ENCODE measurements around the gene AUTS2.

The AUTS2 gene

DNA sequence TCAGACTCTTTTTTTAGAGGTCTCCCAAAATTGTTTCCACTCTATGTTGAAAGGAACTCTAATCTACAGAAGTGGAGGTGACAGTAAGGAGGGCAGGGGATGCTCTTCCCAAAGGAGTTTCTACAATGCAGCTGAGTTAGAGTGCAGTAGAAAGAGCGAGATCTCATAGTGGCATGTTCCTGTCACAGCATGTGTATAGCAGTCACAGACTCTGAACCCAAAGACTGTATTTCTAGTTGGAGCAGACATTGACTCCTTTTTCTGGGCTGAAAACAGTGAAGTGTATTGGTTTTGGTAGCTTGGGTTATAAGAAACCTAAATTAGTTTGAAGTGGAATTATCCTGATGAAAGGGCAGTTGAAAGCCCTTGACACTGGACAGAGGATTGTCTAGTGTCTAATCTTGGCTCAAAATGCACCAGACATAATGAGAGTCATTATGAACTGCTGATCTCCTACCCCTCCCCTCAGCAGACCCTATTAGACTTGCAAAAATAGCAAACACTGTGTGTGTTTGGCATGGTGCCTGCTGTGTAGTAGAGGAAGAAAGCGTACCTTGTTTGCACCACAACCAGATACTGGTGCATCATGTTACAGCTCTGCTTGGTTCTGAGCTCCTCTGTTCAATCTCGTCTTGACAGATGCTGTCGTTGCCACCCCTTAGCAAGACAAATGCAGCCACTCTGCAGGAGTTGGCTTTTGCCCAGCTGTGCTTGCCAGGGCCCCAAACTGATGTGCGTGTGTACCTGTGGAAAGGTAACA, 336.0 kb downstream of the AUTS2 start:
- no peak for DNase-seq (ENCODE audit: low read depth in 2 of 2)

DNA sequence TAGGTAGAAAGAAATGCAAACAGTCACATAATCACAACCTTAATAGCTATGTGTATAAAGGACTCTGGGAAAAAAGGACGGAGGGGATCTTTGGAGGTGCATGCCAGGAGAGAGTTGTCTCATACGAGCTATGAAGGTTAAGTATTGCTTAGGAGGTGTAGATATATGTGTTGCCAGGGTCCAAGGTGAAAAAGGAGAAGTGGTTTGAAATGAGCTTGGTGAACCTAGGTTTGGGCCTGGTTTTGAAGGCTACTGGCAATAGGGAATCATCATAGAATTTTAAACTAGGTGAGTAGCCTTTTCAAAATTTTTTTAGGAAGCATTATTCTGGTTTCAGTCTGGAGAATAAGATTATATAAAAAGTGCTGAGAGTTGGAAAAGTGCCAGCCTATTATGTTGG, 336.8 kb downstream of the AUTS2 start:
- no peak for DNase-seq (ENCODE audit: low read depth in 2 of 2)

DNA sequence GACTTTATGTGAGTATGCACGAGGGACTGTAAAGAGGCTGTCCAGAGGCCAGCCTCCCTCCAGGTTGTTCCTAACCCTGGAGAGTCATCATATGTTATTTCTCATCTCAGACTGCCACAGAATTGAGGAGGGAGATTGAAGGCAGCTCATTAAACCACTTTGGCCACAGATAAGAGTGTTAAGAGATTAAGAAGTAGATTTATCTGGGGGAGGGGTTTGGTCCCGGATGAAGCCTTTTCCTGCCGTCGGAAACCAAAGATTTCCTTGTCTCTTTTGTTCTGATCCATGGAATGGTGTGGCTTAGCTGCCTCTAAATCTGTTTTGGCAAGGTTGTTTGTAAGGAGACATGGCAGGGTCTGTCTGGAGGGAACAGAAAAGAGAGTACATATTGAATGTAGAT, 338.8 kb downstream of the AUTS2 start:
- DNase-seq (ENCODE audit: low read depth in 2 of 2) = no peak

DNA sequence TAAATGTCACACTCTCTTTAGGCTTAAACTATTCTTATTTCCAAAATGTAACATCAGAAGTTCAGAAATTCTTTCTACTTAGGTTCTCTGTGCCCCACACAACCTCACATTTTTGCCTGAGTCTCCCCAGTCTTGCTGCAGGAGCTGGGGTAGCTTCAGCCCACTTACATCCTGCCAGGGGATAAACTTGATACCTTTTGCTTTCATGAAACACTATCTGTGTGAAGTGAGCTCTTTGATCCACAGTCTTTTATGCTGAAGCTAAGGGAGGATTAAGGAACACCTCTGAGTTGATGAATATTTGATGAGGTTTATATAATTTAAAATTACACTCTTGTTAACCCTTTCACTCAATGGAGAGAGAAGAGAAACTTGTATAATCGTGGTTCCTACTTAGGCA, 341.0 kb downstream of the AUTS2 start:
- DNase-seq (ENCODE audit: low read depth in 2 of 2) = no peak

DNA sequence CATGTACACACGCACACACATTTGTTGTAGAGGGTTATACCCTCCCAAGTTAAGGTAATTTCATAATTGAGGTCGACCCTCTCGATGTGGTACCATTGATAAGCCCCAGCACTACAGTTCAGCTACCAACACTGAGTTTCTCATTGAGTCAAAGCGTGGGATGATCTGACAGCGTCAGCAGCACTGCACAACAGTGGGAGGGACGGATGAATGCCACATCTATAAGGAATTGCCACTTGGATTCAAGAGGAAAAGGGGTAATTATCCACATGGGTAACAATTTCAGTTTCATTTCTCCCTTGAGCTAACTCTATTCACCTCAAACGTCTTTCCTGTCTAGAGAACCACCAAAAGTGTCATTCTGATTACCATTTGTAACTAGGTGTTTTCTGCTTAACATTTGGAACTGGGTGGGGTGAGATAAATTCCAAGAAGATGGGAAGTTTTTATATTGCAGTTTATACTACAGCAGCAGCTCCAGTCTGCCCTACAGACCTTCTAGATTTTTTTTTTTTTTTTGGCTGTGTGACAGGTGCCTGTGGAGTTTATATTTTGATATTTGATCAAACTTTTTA, 342.9 kb downstream of the AUTS2 start:
- DNase-seq (ENCODE audit: low read depth in 2 of 2) = no peak

DNA sequence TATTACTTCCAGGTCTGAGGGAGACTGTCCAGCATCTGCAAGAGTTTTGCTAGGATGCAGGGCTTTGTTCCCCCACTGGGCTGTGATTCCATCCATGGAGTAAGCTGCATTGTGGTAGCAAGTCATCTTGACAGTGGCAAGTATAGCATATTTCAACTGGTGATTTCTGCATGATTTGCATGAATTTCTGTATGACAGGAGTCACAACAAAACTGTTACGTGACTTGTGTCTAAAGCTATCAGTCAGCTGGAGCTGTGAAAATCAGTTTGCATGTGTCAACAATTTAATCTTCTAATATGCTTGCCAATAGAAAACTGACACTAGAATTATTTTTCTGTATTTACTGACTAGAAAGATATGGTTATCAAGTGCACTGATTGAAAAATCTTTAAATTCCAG, 344.3 kb downstream of the AUTS2 start:
- no peak for DNase-seq (ENCODE audit: low read depth in 2 of 2)

DNA sequence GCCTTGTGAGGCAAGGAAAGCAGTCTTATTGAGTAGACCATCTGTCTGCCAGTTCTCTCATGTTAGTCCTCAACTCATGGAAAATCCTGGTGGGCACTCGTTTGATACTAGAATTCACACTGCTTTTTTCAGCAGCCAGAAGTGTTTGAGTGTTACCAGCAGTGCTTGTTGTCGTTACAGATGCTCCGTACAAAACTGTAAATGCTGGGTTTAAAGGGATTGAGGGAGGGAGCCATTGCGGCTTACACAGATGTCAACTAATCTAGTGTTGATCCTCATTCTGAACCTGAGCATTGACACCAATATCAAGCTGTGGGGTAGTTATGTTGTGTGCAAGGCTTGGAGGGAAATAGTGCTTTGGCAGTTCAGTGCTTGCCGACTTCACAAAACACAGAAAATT, 348.6 kb downstream of the AUTS2 start:
- DNase-seq (ENCODE audit: low read depth in 2 of 2) = no peak

DNA sequence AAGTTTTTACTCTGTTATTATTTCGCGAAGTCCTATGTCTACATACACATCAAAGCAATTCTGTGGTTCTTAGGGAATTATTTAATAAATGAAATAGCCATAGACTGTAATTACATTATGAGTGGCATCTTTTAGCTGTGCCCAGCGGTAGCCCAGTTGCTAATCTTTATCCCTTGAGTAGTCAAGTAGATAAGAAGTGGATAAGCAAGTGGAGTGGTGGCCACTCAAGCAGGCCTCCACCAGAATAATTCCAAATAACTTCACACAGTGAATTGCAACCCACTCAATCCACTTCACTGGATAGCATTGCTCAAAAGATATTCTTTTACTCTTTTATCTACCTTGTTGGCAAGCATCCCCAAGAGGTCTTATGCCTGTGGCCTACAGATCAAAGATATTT, 349.7 kb downstream of the AUTS2 start:
- no peak for DNase-seq (ENCODE audit: low read depth in 2 of 2)

DNA sequence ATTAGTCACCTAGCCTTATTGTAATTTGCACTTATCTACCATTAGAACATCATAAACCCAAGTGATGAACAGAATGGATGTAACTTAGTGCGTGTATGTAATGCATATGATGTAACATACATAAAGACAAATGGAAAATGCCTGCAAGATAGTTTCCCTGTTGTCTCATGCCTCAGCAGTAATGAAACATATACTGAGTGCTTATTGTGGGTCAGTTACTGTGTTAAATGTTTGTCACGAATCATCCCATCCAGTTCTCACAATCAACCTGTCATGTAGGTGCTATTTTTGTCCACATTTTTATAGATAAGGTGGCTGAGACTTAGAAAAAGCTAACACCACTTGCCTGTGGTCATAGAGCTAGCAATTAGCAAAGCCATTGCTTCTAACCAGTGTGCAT, 350.8 kb downstream of the AUTS2 start:
- no peak for DNase-seq (ENCODE audit: low read depth in 2 of 2)

DNA sequence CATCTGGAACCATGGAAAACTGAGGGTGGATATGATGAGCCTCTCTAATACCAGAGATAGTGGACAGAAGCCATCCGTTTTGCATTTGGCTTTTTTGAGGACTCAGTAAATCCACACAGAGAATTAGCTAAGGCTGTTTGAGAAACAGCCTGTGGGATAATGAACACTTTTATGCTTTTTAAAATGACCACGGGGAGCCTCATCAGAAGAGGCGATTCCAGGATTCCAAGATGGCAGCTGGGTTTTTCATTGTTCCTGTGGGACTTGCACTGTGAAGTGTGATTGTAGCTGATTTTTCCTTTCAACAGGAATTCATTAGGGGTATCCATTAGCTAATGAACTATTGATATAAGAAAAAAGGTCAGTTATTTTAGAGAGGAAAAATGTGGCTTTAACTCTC, 353.2 kb downstream of the AUTS2 start:
- DNase-seq (ENCODE audit: low read depth in 2 of 2) = no peak

DNA sequence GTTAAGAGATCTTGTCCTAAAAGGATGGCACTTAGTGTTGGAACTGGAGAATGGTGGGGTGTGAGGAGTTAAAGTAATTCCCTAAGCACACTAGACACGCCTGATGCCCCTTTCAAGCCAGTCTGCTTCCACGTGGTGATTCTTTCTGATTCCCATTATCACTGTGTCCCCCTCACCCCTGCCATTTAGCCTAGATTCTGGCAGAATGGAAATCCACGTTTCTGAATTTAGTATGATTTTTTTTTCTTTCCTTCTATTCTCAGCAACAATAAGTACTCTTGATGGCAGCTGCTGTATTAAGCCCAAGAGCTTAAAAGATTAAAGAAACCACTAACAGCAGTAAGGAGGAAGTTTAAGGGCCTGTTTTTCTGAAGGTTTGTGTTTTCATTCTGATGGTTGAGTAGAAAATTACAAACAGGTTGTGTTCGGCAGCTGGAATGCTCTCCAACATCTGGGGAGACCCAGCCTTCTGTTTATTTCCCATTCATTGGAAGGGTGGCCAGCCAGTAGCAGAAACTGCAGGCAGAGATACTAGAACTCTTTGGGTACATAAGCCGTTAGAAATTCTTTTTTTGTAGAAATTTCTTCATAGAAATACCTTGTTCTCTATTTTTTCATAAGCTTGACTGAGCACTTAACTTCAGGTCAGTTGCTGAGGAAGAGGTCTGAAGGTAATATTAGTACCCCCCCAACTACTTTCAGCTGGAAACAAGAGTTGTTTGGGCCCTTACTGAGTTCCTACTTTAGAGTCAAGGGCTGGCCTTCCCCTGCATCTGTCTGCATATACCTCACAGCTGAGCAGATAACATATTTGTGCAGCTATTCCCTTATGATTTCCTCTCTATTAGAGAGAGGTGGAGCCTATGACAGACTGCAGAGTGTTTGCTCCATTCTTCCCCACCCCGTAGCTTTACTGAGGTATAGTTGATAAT, 355.1 kb downstream of the AUTS2 start:
- no peak for DNase-seq (ENCODE audit: low read depth in 2 of 2)

DNA sequence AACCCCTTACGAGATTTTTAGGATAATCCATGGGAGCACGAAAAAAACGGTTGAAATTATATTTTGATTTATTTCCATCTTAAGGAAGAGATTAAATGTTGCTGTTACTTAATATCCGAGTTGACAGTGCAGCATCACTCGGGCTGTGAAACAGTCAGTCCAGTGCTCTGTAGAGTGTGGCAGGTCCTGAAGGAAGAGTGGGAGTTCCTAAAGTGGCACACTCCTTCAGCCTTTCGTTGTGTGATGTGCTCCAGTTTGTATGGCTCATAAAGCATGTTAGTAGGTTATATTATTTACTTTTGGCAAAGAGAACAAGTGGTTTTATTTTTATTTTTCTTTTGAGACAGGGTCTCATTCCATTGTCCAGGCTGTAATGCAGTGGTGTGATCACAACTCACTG, 358.3 kb downstream of the AUTS2 start:
- DNase-seq (ENCODE audit: low read depth in 2 of 2) = no peak

DNA sequence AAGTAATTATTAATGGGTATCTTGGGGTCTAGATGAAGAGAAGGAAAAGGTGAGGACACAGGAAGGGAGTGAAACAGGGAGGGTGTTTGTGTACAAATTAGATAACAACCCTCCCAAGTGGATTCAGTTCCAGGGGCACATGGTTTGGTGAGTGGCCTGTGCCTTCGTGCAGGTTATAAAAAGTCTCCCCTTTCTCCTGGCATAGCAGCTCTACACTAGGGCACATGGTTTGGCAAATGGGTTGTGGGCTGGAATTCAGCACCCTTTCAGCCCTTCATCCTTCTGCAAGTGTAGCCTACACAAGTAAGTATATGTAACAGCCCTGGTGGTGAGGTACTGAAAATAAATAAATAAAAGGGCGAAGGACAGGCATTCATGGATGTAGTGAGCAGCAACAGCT, 359.4 kb downstream of the AUTS2 start:
- DNase-seq (ENCODE audit: low read depth in 2 of 2) = no peak

DNA sequence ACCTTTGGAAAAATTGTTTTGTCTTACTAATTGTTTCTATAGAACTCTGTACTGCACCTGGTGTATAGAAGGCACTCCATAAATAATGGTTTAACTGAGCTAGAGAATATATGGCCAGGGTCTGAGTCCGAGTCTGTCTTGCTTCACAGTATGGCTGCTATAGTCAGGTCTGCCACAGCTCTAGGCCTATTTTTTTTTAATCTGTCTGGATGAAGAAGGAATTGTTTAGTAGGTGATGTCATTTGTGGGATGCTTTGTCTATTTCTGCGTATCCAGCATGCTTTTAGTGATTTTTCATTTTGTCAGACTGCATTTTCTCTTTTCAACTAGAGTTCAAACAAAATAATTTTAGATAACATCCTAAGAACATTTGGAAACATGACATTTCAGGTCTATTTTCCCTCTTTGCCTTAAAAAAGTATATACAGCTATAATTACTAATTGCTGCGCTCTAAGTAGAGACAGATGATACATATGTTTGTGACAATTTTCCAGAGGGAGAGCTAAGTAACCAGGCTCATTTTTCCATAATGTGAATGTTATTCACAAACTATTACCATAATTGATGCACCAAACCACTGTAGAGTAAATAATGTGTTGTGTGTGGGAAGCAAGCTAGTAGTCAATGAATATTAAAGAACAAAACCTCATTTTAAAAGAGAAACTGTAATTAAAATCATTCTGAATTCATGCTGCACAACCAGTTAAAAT, 361.7 kb downstream of the AUTS2 start:
- DNase-seq (ENCODE audit: low read depth in 2 of 2) = no peak

DNA sequence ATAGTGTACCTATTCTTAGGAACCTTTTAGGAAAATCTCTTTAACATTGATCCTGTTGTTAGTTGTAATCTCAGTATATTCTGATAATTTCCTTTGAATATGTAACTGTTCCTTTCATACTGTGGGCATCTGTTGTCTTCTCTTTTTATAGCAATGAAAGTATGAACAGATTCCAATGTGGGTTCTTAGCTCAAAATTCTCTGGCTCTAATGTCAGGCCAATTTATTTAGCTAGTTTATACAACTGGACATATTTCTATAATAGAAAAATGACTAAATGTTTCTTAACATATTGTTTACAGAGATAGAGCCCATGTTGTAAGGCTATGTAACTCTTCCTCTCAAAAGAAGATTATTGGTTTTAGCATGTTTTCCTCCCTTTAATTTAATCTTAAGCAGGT, 363.2 kb downstream of the AUTS2 start:
- no peak for DNase-seq (ENCODE audit: low read depth in 2 of 2)

DNA sequence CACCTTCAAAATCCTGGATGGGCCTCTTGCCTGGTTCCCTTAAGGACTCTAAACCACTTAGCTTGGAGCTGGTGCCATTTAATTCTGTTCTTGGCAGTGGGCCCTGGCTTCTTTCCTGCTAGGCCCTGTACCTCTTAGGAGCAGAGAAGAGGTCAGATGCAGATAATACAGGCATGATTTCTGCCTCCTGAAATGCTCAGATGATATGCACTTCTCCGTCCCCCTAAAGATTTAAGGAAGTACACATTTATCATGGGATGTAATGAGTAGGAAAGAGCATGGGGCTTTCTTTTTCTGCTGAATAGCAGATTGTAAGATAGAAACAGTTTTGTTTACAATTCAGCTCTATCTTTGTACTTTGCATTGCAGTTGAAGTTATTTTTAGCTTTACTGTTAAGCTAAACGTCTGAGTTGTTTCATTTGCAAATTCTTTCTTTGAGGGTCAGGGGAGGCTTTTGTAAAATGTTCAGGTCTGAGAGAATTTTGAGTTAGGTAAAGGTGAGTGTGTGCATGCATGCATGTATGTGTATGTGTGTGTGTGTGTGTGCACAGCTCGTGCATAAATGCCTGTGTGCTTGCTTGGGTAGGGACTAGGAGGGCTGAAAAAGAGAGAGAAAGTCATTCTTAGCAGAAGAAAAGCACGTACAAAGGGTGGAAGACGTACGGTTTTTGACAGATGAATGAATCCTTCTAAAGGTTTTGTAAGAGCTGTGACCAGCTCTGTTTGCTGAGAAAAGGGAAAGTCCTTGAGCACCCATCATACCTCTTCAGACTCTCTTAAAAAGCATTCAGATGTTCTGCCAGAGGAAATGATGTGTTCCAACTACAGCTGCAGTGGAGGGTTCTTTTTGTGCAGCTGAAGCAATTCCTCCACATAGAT, 364.2 kb downstream of the AUTS2 start:
- DNase-seq (ENCODE audit: low read depth in 2 of 2) = no peak

DNA sequence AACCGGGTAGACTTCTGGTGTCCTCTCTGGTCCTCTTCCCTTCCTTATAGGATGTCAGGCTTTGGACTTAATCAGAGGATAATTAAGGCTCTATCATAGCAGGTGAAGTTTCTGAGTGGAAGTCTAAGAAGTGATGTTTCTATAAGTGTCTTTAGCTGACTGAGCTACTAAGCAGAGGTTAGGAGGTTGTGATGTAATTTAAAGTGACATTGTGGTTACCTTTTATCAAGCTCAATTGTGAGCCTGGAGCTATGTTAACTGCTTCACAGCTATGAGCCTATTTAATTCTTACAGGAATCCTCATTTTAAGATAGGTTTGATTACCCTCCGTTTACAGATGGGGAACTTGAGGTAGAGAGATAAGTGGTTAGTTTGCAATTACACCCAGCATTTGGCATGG, 365.1 kb downstream of the AUTS2 start:
- no peak for DNase-seq (ENCODE audit: low read depth in 2 of 2)

DNA sequence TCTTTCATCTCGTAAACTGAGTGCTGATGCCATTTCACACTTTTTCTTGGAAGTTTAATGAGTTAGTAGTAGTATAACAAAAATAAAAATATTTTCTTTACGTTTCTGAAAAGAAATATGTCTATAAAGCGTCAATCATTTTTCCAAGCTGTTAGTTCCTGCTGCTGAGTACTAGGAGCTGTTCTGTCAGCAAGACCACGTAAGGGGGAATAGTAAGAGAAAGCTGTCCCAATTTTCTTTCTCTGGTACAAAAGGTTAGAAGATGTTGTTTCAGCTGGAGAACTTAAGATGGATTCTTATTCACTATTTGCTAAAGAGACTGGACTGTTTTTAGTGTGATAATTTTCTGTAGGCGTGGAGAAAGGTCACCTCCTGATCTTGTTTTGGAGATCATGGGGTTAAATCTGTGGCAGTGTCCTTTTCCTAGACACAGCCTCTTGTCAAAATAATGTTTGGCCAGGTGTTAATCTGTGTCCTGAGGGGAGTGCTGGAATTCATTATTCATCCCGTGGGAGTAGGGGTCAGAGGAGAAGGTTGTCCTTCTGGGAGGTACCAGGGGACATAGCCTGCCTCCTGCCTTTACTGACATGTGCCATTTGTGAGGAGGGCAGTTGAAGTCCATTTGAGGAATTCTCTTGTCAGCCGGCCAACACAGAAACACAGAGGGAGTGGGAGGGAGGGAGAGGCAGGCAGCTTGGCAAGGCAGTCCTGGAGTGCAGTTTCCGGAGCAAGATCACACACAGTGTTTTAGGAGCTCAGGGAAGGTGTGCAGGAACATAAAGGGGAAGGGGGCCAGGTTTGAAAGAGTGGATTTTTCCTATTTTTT, 368.7 kb downstream of the AUTS2 start:
- DNase-seq (ENCODE audit: low read depth in 2 of 2) = no peak

DNA sequence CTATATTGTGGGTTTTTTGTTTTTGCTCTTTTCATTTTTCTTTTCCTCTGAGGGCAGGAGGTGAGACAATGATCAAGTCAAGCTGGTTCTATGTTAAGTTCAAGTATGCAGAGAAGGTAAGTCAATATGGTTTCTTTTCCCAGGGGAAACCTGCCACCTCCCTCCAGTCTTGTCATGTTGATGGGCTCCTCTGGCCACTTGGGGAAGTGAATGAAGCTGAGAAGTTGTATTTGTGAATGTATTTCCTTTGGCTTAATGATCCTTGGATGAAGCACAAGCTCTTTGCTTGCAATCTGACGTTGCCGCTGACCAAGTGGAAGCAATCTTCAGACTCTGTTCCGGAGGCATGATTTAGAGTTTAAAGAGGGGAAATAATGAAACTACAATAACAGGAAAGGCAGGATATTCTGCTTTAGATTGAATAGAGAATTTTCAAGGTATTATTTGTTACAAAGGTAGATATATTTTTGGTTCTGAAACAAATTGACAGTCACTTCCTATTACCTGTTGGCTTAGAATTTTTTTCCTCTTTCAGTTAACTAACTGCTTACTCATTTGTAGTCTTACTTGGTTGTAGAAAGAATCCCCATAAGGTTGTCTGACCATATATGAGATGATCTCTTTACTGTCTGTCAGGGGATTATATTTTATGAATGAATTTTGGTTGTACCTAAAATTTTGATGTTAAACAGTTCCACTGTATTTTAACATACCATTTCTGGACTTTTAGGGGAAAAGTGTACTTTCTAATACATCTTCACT, 369.6 kb downstream of the AUTS2 start:
- no peak for DNase-seq (ENCODE audit: low read depth in 2 of 2)
